Stimulated activated CD8-positive, alpha-beta memory T cell treated with anti-CD3 and anti-CD28 coated beads, Interleukin-12 subunit alpha, Interleukin-12 subunit beta, amount 100 ng/mL, for 24 hours (primary cell): ENCODE measurements around the gene ZMYND11.
"Not testable (repeated sequence)": the region's sequence is repeated elsewhere in the genome, so short reads cannot be mapped to it uniquely, and the experiment has no call there.

Experiments used
- DNase-seq: peaks from one replicate; pipeline ENCODE4 v3.0.0-alpha.2; 2020; ENCODE audit errors: extremely low read depth

Gene ZMYND11

DNA sequence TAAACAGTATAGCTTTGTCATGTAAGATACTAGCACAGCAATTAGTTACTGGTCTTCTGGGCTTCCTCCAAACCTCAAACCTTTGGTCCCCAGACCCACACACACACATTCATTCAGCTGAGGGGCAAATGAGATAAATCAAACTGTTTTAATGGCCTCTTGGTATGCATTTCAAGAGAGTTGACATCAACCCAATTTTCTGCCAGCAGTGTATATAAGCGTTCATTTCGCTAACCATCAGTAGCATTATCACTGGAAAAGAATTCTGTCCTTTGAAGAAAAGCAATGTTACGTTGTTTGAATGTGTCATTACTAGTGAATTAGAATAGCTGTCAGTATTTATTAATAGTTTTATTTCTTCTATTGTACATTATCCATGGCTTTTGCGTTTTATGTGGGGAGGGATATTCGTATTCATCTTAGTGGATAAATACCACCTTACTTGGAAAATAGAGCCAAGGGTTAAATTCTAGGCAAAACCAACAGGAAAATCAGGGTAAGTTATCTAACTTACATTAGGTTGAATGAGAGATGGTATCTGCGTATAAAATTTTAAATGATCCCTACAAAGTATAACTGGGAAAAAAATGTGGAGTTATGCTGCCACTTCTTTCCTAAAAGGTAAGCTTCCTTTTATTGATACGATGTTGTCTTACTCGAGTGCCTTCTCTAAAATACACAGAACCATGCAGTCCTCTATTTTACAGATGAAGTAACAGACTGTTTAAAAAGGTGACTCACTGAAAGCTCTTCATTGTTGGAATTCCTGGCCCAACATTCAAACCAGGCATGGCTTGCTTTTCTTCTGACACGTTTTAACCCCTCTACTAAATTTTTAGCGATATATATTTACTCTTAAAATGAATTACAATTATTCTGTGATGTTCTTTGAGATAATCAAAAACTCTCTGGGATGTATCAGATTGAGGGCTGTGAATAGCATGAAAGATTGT lies 2.0 kb upstream of the ZMYND11 start:
- DNase-seq, result no peak

DNA sequence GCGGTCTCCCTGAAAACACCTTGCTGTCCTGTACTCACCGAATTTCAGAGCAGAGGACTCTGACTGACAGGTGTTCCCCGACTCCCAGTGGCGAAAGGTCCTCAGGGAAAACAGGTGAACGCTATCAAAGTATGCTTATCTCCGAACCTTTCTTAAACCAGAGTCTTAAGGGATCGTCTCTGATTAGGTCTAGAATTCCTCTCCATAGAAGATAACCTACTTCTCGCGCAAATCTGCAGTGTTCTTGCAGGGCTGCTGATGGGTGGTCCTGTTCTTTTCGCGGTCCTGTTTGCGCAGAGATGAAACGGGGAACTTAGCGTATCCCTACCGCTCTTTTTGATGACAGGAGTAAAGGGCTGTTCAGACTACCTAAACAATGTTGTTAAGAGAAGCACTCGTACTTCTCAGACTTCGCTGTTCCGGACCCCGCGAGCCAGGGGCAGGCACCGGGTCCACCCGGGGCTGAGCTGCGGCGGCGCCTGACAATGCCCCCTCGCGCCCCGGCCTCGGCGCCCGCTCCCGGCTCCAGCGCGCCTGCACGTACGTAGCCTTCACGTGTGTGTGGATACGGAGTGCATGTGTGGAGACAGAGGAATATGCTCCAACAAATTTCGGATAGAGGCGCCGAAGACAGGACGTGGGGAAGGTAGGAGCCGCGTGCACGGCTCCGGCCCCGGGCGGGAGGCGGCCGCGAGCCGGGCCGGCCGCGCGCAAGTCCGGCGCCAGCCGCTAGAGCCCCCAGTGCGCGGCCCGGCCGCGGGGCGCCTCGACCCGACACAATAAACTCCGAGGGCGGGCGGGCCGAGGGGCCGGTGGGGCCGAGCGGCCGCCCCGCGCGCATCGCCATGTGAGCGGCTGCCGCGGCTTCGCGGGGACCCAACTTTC lies 766 bp upstream of the ZMYND11 start:
- no peak for DNase-seq

DNA sequence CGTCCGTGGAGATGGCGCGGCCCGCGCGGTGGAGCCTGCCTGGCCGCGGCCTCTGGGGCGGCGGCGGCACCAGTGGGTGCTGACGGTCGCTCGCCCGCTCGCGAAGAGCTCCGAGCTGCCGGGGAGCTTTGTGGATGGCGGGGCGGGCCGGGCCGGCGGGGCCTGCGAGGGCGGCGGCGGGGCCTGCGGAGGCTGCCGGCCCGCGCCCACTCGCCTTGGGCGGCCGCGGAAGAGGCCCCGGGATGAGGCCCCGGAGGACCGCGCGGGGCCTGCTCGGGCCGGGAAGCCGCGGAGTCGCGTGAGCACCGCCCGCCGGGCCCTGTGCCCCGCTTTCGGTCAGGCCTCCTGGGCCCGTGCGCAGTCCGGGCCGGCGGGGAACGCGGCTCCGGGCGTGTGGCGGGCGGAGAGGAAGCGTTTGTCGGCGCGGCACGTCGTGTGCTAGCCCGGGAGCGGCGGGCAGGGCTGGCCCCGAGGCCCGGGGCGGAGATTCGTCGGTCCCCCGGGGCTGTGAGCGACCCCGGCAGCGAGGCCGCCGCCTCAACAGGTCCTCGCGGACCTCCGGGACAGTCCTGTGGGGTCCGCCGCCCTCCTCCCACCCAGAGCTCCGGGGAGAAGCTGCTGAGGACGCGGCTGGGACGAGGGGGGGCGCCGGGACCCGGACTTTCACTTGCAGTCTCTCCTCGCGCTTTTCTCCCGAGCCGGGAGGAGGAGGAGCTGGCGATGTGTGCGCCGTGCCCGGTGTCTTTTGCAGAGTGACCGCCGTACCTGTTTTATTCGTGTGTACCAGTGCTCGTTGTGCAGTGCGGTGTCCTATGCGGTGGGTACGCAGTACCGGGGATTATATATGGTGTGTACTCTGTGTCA lies 578 bp downstream of the ZMYND11 start:
- DNase-seq, result peak; percentile 28

DNA sequence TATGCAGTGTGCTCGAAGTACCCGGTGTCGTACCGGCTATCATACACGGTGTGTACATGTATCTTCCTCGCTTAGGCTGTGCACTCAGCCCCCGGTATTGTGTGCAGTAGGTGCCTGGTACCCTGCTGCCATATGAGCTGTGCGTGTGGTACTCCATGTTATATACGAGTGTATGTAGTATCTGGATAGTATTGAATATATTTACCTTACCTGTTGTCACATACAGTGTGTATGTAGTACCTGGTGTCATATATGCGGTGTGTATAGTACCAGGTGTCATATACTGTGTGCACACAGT lies 1.2 kb downstream of the ZMYND11 start:
- no peak for DNase-seq

DNA sequence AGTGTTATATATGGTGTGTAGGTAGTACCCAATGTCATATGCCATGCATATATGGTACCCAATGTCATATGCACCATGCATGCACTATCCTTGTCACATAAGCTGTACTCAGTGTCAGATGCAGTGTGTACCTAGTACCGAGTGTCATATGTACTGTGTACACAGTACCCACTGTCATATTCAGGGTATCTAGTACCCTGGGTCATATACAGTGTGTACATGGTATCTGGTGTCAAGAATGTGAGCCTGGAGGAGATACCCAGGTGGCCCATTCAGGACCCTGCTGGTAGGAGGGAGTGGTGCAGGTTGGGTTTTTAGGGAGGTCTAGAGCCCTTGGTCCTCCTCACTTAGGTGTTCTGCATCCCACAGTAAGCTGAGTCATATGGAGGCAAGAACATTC lies 1.8 kb downstream of the ZMYND11 start:
- no peak for DNase-seq

DNA sequence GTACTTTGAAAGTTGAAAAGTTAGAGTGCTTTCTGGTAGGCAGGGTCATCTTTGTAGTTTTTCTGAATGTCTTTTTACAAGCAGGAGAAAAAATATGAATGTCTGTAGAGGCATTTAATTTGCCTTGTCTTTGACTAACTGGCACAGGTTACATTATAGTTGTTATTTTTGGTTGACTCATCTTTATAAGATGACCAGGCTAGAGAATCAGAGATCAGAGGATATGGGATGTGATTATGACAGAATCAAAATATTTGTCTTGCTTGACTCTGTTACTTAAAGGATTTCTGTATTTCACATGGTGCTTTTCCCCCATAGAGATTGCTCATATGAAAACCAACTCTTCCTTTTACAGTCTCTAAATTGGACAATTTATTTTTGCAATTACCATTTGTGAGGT lies 2.4 kb downstream of the ZMYND11 start:
- DNase-seq, result no peak

DNA sequence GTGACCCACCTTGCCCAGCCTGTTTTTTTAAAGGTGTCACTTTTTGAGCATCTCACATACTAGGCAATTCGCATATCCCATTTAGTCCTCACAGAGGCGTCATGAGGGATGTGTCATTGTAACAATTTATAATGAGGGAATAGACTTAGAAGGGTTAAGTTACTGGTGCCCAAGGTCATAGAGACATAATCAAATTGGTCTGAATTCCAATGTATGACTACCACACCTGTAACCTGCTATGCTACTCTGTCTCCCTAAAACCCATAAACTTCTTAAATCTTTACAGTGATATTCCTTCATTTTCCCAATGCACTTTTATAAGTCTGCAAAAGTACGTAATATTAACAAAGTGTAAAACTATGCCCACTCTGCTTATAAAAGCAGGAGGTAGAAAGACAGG lies 7.1 kb downstream of the ZMYND11 start:
- DNase-seq, result no peak

DNA sequence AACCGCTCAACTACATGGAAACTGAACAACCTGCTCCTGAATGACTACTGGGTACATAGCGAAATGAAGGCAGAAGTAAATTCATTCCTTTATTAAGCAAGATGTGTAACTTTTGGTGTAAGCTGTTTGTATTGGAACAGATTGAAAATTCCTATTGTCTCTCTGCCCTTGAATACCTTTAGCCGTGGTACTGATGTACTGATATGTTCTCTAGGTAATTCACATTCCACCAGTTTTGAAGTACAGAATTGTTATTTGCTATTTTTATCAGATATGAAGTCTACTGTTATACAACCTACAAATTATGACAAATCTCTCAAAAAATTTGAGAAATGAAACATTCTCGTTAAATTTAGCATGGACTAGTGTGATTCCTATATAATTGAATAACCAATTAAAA lies 17.7 kb downstream of the ZMYND11 start:
- no peak for DNase-seq

DNA sequence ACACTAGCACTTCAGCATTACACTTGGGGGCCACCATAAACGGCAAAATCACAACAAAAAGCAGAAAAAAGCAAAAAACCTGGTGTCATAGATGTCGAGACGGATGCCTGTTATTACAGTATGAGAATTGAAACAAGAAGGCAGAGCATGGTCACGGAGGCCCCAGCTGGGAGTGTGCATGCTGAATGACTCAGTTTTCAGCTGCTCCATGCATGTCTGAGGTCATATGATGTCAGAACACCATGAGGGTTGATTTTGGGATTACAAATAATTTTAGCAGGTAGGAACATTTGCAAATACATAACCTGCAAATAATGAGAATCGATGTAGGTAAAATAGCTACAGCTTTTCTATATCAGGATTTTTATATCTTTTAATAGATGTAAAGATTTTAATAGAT lies 19.1 kb downstream of the ZMYND11 start:
- no peak for DNase-seq

DNA sequence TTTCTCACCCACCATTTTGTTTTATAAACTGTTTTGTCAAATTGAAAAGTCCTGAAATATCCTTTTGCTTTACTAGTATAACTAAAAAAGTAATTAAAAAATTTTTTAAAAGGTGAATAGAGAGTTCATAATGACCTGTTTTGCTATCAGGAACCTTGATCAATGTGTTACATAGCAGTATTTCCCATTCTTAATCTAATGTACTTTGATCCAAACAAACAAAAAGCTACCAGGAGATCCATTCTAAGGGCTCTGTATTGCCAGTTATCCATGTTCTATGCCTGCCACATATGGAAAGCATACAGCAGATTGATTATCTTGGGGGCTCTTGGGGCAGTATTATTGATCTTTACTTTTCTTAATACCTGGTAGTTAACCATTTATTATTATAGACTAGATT lies 32.1 kb downstream of the ZMYND11 start:
- DNase-seq, result no peak

DNA sequence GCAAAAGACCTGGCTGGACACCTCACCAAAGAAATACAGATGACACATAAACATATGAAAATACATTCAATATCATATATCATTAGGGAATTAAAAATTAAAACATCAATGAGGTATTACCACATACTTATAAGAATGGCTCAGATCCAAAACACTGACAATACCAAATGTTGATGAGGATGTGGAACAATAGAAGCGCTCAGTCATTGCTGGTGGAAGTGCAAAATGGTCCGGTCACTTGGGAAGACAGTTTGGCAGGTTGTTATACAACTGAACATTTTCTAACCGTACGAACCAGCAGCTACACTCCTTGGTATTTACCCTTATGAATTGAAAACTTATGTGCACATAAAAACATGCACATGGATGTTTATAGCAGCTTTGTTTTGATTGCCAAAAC lies 38.5 kb downstream of the ZMYND11 start:
- no peak for DNase-seq

DNA sequence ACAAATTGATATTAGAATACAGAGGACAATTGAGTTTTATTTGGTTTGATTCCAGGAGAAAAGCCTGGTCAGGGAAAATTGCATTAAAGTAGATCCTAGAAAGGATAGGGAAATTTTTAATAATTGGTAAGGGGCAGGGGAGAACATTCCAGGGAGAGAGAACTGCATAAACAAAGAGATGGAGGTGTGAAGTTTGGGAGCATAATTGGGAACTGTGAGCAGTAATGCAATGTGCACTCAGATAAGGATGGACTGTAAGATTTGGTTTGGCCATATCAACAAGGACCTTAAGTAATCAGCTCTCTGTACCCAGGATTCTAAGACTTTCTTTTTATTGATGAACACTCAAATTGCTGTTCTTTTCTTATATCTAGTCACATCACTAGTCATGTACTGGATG lies 41.4 kb downstream of the ZMYND11 start:
- no peak for DNase-seq

DNA sequence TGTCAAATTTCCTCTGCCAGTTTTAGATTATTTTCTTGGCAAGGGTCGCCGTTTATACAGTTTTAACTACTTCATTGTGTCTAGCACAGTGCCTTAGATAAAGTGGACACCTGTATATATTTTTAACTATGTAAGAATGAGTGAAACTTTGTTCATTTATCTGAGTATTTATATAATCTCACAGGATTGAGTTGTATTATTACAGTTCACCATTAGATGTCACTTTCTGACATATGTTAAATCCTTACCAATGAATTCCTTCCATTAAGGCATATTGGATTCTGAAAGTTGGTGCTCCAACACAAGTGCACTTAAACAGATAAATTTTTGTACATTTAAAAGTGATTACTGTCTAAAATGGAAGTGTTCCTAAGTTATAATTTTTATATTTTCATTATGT lies 43.0 kb downstream of the ZMYND11 start:
- DNase-seq, result no peak

DNA sequence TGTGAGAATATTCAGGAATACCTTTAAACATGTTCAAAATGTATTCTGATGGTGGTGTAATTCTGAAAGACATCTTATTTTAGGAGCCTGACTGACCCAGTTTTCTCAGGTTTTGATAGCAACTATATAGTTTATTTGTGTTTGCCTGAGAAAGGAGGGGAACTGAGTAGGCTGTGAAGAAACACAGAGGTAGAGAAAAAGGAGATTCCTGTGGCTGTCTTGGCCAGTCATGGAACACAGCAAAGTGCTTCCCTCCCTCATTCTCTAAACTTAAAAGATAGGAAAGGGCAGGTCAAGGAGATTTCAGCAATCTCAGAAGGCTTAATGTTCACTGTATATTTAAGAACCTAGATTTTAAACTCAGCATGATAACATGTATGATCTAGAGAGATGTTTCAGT lies 43.5 kb downstream of the ZMYND11 start:
- DNase-seq, result no peak

DNA sequence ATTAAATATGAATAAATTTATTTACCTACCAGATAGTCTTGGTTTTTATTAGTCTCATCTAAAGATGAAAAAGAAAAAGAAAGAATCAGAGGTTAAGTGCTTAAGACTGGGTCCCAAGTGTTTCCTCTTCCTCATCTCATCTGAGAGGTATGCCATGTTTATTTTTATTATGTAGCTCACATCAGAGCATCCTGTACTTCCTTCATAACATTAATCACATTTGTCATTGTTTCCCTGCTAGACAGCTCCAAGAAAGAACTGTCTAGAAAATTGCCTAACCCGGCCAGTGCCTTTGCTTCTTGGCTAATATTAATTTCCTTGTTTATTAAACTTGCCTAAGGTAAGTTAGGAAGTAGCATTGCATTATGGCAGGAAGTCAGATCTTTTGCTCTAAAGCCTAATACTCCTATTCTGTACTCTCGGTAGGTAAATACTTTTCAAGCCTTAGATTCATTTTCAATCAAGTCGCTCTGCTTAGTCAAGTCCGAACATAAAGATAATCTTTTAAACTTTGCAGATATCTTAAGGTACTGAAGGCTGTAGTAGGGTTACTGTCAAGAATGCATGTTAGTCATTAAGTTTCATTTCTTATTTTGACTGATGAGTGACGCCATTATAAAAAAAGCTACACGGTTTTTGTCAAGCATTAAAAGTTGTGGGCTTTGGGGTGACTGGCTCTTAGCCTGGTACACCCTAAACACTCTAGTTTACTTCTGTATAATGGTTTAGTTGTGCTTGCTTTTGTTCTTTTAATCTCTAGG lies 47.4 kb downstream of the ZMYND11 start:
- DNase-seq, result no peak

DNA sequence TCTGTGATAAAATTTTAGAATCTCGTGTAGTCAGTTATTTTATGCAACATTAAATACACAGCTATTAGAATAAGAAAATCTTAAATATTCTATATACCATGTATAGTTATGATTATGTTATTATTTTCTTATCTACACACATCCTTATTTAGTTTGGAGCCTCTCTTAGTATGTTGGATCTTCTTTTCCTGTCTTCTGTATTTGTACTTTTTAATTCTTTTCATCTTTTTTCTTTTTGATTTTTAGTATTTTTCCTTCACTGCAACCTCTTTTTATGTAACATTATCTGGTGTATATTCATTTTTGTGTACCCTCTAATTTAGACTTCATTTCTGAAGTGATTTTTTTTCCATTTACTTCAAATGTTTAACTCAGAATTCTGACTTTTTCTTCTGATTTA lies 48.9 kb downstream of the ZMYND11 start:
- DNase-seq, result no peak

DNA sequence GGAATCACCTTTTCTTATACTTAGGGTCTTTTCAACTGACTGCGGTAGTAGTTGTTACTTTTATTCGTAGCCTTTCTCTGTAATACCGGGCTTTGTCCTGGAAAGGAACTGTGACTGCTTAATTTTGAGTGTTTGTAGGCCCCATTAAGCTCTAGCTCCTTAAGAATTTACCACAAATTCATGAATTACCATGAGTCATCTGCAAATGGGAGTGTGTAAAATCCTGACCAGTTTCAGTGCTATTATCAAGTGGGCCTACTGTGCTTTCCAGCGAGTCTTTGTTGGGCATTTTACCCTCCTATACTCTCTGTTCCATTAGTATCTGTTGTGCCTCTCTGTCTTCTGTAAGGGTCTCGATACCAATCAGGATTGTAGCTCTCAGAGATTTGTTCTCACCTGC lies 49.7 kb downstream of the ZMYND11 start:
- no peak for DNase-seq

DNA sequence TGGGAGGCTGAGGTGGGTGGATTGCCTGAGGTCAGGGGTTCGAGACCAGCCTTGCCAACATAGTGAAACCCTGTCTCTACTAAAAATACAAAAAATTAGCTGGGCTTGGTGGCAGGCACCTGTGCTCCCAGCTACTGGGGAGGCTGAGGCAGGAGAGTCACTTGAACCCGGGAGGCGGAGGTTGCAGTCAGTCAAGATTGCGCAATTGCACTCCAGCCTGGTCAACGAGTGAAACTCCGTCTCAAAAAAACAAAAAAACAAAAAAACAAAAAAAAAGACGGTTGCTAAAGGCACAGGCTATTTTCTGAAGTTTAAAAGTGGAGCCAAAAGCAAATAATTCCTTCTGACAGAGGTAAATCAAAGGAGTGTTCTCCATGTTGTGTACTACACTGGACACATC lies 50.3 kb downstream of the ZMYND11 start:
- not testable (repeated sequence) for DNase-seq

DNA sequence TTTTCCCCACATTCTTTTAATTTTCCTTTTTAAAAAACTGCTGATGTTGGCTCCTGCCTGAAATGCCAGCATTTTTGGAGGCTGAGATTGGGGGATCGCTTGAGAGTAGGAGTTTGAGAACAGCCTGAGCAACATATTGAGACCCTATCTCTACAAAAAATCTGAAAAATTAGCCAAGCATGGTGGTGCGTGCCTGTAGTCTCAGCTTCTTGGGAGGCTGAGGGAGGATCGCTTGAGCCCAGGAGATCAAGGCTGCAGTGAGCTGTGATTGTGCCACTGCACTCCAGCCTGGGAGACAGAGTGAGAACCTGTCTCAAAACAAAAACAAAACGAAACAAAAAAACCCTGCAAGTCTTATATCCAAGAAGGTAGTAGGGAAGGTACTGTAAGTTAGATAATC lies 51.7 kb downstream of the ZMYND11 start:
- DNase-seq, result no peak

DNA sequence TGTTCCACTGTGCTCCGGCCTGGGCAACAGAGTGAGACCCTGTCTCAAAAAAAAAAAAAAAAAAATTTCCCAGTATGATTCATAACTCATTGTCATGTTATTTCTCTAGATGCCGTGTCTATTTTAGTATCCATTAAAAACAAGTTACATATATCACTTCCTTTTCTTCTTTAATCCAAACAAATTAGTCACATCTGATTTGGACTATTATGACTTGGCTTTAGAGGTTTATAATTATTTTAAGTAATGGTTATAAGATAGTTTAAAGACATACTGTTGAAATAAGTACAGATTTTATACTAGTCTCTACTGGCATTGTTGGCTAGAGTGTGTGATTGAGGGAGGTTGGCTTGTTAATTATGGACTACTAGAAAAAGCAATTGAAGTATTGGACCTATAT lies 53.3 kb downstream of the ZMYND11 start:
- no peak for DNase-seq

DNA sequence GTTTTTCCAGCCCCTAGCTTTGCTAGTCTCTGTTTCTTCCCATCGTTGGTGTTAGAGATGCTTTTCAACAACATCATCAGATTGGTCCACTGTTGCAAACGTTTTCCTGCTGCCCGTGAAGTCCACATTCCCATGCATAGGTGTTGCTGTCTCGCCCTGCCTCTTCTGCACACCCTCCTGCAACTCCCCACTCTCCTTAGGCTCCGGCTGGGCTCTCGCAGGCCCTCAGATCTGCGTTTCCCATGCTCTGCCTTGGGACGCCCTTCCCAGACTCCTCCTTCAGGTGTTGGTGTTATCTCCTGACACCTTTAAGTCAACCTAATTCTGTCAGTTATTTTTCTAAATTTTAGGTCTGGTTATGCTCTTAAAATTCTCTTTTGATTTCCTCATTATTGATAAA lies 55.0 kb downstream of the ZMYND11 start:
- DNase-seq, result no peak
